RPMI8226 (cell line): Measurements from ENCODE around the gene CRISPLD2.

ENCODE experiments used
- DNase-seq: peaks from one replicate; pipeline ENCODE4 v3.0.0-alpha.2; 2015

The CRISPLD2 gene

DNA sequence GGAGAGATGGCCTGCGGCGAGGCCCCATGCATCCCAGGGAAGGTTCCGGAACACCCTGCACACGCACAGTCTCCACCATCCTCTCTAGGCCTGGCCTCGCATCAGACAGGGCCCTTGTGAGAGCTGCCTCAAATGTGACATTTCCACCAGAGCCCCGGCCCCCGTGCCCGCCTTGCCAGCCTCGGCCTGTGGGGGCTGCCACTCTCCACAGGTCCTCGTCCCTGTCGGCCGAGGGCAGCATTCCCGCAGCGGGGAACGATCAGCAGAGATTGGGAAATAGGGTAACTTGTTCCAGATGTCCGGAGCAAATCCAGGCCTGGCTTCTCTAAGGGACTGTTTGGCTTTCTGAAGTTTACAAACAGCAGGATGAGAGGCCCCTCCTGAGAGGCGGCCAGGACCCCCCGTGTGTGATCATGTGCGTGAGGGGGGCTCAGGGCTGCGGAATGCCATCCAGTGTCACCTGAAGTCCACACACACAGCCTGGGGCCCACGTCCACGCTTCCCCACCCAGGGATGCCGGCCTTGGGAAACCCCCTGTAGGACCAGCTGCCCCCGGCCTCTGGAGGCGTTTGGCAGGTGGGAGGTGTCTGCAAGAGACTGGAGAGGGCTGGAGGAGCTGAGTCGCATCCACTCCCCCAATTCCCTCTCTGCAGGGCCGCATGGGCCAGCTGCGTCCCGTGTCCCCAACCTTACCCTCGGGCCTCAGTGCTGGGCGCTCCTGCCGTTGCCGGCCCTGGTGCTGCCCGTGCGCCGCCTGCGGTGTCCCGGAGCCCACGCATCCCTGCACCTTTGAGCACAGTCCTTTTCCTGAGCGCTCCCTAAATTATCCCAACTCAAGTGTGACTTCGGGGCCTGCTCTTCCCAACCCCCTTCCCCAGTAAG lies 121.1 kb downstream of the CRISPLD2 start:
- DNase-seq, result no peak

DNA sequence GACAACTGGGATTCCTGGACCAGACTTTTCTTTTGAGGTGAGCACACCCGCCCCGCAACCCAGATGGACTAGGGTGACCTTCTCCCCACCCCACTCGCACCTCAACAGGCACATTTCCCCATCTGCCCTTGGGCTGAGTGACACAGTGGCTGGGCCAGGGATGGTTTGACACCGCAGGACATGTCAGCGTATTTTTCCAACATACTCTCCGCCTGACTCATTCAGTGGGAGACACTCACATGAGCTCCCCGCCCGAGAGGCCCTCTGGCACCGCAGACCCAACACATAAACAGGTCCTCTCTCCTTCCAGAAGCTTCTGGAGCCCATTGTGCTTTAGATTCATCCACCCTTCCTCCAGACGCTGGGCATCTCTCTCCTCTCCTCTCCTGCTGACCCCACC lies 122.1 kb downstream of the CRISPLD2 start:
- no peak for DNase-seq

DNA sequence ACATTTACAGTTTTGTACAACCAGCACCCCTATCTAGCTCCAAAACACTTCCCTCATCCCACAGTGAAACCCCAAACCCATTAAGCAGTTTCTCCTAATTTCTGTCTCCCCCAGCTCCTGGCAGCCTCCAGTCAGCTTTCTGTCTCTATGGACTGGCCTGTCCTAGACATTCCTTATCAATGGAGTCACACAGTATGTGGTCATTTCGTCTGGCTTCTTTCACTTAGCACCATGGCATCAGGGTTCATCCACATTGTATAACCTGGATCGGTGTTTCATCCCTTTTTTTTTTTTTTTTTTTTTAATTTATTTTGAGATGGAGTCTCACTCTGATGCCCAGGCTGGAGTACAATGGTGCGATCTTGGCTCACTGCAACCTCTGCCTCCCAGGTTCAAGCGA lies 123.0 kb downstream of the CRISPLD2 start:
- DNase-seq, result no peak

DNA sequence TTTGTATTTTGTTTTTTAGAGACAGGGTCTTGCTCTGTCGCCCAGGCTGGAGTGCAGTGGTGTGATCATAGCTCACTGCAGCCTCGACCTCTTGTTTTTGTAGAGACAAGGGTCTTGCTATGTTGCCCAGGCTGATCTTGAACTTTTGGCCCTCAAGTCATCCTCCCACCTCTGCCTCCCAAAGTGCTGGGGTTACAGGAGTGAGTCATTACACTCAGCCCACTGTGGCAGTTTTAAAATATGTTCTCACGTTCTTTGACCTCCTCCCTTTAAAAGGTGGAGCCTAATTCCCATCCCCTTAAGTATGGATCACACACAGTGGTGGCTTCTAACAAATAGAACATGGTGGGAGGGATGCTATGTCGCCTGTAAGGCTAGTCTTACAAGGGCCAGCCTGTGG lies 123.8 kb downstream of the CRISPLD2 start:
- DNase-seq, result no peak

DNA sequence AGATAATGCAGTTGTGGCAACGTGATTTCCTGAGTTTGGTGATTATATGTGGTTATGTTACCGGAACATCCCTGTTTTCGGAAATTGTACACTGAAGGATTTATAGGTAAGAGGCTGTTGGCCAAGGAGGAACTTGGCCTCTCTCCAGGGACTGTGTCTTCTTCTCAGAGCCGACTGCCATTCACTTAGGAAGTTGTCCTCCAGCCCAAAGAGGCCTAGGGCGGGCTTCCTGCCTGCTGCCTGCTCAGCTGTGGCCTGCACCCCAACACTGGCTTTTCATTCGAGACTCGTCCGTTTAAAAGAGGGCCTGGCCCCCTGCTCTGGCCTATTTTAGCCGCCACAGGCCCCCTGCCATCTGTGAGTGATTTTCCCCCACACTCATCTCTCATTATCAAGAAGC lies 127.2 kb downstream of the CRISPLD2 start:
- DNase-seq, result peak; percentile 64

DNA sequence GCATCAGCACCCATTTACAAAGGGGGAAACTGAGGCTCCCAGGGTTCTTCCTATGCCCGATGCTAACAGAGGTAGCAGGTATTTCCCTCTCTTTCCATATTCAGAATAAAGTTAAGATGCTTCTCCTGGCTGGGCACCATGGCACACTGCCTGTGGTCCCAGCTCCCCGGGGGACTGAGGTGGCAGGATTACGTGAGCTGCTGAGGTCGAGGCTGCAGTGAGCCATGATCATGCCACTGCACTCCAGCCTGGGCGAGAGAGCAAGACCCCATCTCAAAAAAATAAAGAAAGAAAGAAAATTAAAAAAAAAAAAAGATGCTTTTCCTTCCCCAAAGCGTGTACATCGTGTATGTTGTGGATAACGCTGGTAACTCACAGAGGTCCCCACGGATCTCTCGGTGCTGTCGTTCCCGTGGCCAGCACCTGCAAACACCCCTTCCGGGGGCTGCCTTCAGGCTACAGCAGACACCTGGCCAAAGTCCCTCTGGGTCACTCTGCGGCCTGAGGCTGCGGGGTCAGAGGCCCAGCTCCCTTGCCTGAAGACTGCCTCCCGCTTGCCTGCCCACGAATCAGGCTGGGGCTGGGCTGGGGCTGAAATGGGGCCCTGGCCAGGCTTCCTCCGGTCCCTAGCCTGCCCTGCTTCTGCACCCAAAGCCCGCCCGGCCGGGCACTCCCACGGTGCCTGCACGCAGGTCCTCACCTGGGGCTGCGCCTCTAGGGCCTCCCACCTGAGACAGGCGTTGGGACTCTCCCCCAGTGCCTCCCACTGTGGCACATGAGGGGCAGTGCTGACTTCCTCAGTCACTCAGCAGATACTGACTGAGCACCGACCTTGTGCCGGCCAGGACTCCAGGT lies 128.4 kb downstream of the CRISPLD2 start:
- no peak for DNase-seq

DNA sequence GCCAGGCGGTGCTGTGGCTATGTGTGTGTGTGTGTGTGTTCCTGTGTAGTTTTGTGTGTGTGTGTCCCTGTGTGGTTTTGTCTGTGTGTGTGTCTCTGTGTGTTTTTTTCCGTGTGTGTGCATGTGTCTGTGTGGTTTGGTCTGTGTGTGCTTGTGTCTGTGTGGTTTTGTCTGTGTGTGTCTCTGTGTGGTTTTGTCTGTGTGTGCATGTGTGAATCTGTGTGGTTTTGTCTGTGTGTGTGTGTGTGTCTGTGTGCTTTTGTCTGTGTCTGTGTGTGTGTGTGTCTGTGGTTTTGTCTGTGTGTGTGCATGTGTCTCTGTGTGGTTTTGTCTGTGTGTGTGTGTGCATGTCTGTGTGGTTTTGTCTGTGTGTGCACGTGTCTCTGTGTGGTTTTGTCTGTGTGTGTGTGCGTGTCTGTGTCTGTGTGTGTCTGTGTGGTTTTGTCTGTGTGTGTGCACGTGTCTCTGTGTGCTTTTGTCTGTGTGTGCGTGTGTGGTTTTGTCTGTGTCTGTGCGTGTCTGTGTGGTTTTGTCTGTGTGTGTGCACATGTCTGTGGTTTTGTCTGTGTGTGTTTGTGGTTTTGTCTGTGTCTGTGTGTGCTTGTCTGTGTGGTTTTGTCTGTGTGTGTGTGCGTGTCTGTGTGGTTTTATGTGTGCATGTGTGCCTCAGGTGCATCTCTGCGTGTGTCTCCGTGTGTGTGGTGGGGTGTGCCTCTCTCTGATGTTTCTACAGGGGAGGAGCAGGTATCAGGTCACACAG lies 129.2 kb downstream of the CRISPLD2 start:
- DNase-seq, result no peak

DNA sequence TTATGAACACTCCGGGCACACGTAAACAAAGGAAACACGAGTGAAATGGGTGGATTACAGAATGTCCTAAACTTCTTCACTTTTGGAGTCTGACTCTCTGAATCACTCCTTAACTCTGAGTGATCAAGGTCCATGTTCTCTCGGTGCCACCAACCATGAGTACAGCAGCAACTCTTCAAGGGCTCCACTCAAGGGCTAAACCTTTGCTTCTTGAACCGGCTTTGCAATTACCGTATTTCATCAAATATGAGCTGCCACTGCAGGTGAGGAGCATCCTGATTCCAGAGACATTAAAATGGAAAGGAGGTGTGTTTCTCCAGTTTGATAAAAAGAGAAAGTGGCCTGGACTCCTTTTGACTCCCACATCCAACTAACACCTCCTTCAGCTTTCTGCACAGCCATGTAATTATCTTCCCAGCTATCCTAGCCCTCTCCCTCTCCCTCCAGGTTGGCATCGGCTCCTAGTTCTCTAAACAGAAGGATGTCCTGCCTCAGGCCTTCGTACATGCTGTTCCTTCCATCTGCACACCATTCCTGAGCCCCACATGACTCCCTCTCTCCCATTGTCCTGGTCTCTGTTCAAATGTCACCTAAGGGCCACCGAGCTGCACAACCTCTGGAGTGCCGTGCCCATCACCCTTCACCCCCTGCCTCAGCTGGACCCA lies 130.1 kb downstream of the CRISPLD2 start:
- DNase-seq, result no peak

DNA sequence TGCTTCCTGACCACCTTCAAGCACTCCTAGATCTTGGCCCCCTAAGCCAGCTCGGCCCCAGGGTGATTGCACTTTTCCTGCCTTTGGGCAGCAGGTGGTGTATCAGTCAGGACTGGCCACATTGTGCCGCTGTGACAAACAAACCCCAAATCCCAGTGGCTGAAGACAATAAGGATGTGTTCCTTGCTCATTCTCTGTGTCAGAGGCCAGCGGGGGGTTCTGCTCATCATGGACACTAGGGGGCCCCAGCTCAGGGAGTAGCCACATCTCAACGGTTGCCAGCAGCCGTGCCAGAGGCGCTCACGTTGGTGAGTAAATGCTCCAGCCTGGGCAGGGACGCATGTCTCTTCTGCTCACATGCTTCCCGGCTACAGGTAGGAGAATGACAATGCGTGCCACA lies 131.1 kb downstream of the CRISPLD2 start:
- peak; percentile 69 for DNase-seq

DNA sequence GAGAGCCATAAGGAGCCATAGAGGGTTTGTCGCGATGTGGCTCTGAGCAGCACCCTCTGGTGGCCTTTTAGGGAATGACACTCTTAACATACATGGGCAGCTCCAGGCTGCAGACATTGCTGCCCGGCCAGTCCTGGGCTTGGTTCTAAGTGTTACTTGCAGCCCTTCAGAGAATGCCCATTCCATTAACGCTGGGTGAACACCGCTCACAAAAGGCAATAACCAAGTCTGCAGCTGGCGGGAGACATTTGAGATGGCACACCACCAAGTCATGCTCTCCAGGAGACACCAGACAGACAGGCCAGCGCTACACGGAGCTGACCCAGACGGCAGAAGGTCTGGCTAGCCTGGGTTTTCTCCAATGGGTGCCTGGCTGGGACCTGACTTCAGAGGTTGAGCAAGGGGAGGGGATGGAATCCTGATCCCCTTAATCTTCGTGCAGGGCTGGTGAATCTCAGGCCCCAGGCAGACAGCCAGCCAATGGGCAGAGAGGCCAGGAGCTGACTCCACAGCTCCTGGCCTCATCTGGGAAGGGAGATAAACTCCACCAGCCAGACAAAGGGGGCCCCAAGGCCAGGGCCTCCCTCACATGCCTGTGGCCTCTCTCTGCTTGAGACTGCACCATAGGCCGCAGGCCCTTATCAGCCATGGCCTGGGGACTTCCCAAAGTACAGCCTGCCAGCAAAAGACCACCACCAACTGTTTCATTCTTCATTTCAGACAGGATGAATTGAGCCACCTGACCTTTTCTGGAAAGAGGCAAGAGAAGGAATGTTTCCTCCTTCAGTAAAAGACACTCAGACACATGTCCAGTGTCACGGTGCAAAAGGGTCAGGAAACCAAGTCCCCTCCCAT lies 132.8 kb downstream of the CRISPLD2 start:
- DNase-seq, result peak; percentile 72

DNA sequence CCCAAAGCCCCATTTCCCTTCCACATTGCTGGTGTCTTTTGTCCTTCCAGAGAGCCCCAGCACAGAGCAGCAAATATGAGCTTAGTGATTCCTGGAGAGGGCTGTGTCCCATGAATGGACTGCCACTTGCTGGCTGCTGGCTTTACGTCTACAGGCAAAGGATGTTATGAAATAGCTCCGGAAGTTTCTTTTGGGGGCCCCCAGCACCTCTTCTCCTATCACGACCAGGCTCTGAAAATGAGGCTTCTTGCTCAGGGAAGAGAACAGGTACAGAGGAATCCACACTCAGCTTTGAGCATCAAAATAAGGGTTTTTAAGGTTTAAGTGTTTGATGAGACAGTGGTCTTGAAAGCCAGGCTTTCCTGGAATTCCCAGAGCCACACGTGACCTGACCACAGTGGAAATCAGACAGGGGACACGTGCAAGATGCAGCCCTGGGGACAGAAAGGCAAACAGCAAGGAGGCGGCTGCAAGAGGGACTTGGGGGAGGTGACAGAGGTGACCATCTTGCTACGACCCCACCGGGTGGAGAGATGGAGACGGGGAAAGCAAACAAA lies 133.5 kb downstream of the CRISPLD2 start:
- DNase-seq, result no peak

DNA sequence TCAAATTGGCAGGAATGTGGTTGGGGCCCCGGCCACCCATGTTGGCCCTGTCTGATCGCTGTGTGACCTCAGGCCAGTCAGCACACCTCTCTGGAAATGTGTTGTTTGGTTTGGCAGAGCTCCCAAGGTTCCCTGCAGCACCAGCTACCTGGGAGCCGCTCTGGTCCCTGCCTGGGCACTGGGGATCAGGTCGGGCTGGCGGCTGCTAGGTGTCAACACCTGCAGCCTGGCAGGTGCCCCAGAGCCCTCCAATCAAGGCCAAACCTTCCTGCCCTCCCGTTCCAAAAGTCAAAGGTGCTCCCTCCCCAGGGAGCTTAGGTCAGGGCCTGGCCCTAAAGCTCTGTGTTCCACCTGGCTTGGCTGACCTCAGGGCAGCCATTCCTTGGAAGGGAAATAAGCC lies 135.6 kb downstream of the CRISPLD2 start:
- peak; percentile 27 for DNase-seq

DNA sequence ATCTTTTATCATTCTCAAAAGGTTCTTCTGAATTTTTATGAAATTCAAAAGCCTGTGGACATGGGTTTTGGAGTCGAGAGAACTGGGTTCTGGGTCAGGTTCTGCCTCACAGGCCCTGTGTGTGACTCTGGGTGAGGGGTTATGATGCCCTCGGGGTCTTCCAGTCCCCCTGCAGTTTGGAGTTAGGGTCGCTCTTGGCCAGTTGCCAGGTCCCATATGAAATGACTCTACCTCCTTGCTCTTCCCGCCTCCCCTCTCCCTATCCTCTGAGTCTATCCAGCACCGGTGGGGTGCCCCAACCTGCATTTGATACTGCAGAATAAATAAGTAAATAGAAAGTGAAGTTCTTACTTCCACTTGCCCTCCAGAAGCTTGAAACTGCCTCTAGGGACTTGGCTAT lies 137.4 kb downstream of the CRISPLD2 start:
- DNase-seq, result no peak

DNA sequence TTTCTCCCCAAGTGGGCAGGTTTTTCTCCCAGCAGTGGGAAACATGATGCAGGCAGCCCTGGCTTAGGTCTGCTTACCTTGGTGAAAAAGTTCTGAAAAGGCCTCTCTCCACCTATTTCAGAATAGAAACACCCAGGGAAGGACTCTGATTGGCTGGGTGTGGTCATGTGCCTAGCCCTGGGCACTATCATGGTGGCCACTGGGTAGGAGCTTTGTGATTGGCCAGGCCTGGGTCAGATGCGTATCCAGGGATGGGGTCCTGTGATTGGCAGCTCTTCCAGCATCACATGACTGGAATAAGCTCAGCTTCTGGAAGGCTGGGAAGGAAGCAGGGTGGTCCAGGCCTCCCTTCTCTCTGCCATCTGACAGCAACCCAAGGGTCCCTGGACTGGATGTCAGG lies 138.0 kb downstream of the CRISPLD2 start:
- DNase-seq, result no peak
